Activated CD8-positive, alpha-beta memory T cell treated with anti-CD3 and anti-CD28 coated beads for 1 hour (primary cell): ENCODE measurements around the gene PPEF1.

Experiments
- DNase-seq, 2 donors: peaks; one replicate each; pipeline ENCODE4 v3.0.0-alpha.2; 2020; ENCODE audit warnings: low read depth in 1 of 2; ENCODE audit errors: extremely low read depth in 1 of 2

The PPEF1 gene

GRCh38 chrX:18707426-18708049 lies at the start of gene PPEF1:
TSS of gene PPEF1 (plus strand) at chrX:18707645. CDS start at chrX:18707781, 136 bp downstream.
- DNase-seq = no peak

GRCh38 chrX:18661273-18661672 lies 46.2 kb upstream of the PPEF1 start:
- no peak for DNase-seq

GRCh38 chrX:18664947-18665346 lies 42.5 kb upstream of the PPEF1 start:
- DNase-seq = no peak

- DNase-seq = no peak
Measured at GRCh38 chrX:18666614-18667013, 40.8 kb upstream of the PPEF1 start.

GRCh38 chrX:18668071-18668835 lies 39.2 kb upstream of the PPEF1 start:
- no peak for DNase-seq

- no peak for DNase-seq
Measured at GRCh38 chrX:18672008-18672407, 35.4 kb upstream of the PPEF1 start, which contains the start of gene RS1. TSS of gene RS1 (minus strand) at chrX:18672108. CDS start at chrX:18672068, 40 bp downstream.

GRCh38 chrX:18674417-18674787 lies 33.0 kb upstream of the PPEF1 start:
- DNase-seq = peak in 1 of 2 donors; percentile 2

- DNase-seq = peak; percentile 40 to 56
Measured at GRCh38 chrX:18674788-18675735, 32.4 kb upstream of the PPEF1 start.

- no peak for DNase-seq
Measured at GRCh38 chrX:18676050-18676449, 31.4 kb upstream of the PPEF1 start.

- DNase-seq = no peak
Measured at GRCh38 chrX:18676470-18676869, 31.0 kb upstream of the PPEF1 start.

GRCh38 chrX:18677161-18677869 lies 30.1 kb upstream of the PPEF1 start:
- DNase-seq = no peak

GRCh38 chrX:18681996-18682395 lies 25.4 kb upstream of the PPEF1 start:
- no peak for DNase-seq

GRCh38 chrX:18682979-18683387 lies 24.5 kb upstream of the PPEF1 start:
- no peak for DNase-seq

GRCh38 chrX:18687856-18688495 lies 19.5 kb upstream of the PPEF1 start:
- DNase-seq = no peak

GRCh38 chrX:18691431-18691830 lies 16.0 kb upstream of the PPEF1 start:
- DNase-seq = no peak

- DNase-seq = no peak
Measured at GRCh38 chrX:18692541-18692940, 14.9 kb upstream of the PPEF1 start.

GRCh38 chrX:18696653-18697052 lies 10.8 kb upstream of the PPEF1 start:
- DNase-seq = no peak

GRCh38 chrX:18698737-18699650 lies 8.5 kb upstream of the PPEF1 start:
- no peak for DNase-seq
